Measurements from ENCODE around the gene NUDT12.

The NUDT12 gene

DNA sequence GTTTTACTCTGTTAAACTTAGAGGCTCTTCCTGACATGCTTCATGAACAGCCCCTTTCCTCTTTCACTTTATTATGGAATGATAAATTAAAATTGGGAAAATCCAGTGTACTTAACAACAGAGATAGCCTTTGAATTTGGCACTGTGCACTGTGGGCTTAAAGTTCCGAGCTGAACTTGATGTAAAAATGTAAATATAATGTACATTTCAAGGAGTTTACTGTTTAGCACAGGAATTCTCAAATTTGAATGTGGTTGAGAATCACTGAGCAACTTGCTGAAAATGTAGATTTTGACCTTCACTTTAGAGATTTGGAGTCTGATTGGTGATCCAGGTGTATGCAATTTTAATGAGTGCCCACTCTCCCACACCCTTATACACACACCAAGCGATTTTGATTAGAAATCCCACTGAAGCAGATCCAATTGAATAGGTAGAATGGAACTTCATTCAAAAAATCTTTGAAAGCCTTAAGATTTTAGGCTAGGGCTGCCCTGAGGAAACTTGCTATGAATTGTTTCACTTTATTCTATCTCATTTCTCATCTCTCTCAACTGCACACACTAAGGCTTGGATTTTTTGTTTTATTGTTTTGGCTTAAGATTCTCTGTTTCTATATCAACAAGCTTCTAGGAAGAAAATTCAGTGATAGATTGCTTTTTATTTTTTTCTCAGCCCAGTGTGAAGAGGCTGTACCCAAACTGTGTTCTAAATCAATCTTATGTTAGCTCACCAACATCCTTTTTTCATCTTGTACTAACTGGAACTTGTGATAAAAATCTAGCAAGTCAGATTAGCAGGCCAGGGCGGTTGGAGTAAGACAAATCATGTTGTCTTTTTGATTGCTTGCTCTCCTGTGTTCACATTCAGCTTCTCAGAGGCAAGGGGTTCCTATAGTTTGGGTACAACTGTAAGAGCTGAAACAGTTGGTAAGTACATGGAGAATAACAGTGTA lies 22.9 kb downstream of the NUDT12 start:
- DNase-seq, result no peak

DNA sequence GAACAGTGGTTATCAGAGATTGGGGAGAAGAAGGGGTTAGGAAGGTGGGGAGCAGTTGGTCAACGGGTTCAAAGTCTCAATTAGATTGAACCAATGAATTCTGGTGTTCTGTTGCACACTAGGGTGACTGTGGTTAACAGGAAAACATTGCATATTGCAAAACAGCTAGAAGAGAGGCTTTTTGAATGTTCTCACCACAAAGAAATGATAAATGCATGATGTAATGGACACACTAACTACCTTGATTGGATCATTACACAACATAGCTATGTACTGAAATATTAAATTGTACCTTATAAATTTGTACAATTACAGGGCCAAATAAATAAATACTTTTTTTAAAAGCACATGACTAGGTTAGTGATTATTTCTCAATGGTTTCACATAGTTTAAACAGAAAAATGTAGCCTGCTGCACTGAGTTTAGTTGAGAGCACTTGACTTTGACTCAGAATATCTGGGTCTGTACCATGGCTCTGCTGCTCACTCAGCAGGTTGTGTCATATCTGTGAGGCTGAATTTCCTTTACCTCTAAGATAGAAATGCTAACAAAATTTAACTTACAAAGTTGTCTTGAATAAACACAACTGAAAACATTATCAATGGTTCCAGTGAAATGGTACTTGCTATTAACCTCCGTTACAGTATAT lies 30.4 kb downstream of the NUDT12 start:
- no peak for DNase-seq

DNA sequence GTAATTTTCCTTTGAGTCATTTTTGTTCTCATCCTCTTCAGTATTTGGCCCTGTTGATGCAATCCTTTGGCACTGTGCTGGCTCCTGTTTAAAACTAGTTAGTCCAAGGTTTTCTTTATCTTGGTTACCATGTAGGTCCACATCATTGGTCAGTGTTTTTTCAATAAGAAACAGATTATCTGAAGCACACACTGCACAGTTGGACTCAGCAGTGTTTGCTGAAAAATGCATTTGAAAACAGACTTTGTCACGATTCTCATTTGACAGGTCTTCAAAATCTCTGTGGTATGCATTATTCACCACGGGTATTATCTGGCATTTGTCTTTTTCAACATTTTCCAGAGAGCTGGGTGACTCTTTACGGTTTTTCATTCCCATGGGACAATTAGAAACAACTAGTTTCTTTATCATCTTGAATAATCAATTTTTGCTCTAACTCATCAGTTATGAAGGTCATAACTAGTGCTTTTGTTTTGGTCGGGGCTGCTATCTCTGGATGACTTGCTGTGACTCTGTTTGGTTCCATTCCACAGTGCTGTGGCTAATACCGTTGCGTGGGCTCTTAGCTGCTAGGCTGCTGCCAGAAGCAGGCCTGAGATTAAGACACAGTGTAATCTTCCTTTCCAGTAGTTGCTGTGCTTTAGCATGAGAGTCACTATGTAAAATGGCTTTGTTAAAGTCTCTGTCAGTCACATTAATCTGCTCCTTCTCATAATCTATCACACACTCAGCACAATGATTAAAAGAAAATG lies 36.2 kb downstream of the NUDT12 start:
- DNase-seq, result no peak

DNA sequence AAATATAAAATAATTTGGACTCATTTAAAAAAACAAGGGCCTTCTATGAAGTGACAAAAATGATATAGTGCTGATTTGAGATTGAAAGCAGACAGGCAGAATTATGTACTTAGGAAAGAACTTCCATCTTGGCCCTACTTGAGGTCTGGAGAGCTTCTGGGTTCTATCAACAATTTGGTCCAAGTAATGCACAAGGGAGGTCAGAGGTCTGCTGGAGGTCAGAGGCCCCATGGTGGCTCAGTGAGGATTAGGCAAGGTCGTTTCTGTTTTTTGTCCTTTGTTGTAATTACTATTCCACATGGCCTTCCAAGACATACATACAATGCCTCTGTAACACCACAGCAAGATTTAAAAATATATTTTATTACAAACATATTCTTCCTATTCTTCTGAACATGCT lies 37.2 kb downstream of the NUDT12 start:
- no peak for DNase-seq

DNA sequence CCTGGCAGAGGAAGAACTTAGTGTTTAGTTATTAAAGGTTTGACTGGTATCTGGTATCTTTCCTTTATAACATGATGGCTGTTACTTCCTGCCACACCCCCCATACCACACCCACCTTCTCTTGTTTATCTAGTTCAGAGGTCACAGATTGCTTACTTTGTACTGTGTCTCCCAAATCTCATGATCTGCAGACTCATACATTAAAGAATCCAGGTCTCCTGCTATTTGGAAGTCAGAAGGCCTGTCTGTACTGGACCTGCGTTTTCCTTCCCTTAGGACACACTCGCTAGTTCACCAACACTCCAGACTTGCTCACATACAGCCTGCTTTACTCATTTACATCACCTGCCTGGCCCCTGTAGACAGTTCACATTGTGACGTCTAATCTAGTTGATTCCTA lies 39.3 kb downstream of the NUDT12 start:
- no peak for DNase-seq

DNA sequence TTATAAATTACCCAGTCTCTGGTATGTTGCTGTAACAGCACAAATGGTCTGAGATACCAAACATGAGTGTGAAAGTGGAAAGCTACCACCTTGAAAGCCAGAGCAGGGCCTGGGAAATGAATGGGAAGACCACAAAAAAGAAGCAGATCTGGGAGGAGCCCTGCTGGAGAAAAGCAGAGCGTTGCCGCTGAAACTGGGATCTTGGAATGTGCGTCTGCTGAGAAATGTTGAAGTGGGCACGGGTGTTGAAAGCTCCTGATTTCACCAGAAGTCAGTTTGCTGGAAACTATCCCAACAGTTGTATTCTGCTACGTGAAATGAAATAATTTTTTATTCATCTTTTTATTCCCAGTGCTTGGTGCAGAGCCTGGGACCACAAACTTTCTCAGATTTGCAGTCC lies 40.0 kb downstream of the NUDT12 start:
- no peak for DNase-seq

DNA sequence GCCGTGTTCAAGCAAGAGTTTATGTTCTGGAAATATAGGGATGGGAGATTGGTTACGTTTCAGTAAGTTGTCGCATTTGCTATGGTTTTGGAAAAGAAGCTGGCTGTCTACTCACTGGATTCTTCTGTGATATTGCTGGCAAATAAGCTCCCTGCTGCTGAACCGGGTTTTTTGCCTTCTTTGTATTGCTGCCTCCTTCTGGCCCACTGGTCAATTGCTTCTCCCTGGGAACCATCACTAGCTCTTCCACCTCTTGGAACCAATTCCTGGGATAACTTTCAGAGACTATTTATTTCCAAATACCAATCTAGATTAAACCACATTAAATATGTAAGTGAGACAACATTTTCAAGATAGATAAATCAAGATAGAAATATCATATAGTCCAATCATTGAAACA lies 43.0 kb downstream of the NUDT12 start:
- DNase-seq, result no peak

DNA sequence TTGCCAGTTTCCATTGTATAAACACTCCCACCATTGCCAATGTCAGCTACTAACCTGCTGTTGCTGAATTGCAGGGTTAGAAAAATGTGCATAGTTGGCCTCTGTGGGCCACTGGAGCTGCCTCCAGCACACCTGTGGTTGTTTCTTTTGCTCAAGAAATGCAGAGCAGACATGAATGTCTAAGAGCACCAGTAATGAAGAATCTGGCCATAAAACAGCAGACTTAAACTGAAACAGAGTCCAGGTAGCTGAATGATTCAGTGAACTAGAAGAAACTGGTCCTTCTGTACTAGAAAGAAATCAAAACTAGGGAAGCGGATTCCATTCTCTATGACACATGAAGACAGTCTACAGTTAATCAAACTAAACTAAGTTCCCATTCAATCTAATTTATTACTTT lies 48.2 kb downstream of the NUDT12 start:
- DNase-seq, result no peak

DNA sequence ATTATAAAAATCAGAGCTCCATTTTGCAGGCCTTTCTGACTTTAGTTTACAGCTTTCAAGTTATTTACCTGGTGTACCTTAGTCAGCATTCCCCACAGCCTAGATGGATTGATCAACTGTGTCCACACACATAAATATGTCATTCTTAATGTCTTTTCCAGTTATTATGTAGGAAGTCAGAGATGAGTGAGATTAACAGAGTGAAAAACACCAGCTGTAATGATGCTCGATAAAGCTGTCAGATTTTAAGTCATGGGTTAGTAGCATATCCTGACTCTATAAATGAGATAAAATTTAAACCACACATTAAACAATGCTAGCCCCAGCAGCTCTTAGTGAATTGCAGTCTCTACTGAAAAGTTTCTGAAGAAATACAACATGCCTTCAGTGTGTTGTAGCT lies 48.9 kb downstream of the NUDT12 start:
- no peak for DNase-seq

DNA sequence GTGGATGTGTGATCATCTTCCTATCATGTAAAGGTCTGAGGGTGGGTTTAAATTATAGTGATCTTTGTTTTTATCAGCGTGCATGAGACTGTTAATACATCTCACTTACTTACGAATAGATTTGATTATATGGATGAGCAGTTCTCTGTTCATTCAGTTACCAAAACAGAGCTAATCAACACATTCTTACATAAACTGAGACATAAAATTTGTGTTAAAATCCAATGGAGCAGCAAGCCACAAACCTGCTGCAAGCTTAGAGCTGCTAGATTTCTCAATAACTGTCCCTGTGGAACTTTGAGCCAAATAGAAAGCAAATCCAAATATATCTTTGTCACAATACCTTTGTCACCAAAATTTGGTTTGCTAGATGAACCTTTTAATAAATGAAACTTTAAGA lies 50.1 kb downstream of the NUDT12 start:
- DNase-seq, result no peak

DNA sequence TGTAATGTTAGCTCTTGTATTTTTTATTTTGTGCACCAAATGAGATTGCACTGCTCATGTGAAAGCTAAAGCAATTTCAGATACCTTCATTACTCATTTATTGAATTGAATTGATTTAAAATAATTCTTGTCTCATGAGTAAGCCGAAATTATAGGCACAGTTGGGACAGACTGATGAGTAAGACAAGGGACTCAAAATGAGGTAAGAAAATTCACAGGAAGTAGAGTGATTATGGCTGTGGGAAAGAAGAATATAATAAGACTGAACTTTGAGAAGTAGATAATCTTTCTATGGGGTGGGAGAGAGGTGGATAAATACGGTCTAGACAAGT lies 51.1 kb downstream of the NUDT12 start:
- DNase-seq, result no peak

DNA sequence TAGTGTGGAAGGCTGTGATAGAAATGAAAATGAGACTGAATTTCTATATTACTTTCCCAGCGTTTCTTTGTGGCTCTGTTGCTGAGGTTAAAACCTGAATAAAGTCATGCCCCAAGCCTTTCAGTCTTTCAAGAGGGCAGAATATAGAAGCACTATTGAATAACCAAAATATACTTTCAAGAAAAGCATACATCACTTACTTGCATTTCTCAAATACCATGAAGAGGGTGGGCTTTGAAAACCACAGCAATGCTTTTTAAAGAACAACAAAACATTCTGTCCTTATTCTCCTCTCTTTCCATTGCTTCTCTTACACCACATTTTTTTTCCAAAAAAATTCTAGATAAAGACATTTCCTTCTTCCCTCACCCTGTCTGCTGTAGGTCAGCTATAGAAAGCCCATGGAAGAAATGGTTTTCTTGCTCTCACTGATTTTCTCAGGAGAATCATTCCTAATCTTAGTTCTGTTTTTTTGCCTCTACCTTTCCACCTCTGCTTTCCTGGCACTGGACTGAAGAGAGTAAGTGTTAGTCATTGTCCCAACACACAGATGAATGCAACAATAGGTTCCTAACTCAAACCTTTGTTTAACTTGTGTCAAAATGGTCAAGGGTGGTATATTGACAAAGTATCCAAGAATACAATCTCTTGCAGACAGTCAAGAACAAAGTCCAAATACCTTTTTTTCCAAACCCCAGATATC lies 51.6 kb downstream of the NUDT12 start:
- DNase-seq, result no peak

DNA sequence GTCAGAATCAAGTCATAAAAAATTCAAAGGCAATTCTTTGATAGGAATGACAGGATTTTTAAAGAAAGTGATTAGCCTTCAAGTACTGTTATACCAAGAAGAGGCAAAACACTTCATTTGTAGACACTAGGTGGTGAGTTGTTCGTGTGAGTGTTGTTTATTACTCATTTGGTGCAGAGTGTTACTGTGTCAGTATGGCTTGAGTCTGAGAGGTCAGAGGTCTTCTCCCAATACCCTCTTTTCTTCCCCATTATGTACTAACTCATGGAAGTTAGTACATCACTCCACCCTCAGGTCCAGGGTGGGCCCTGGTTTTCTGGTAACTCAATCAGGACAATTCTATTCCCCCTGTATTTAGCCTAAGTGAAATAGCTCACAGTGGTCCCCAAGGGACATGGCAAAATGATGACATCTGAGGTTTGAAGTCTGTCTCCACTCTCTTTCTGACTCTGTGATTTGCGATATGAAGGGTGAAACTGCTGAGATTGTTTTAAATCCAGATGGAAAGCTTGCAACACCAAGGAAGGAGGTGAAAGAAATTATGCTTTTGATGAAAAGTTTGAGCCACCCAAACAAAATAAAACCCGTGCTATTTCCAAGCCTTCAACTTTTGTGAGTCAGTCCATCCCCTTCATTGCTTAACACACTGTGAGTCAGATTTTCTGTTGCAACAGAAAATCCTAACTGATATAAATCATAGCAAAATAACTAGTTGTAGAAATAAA lies 56.8 kb downstream of the NUDT12 start:
- DNase-seq, result no peak

DNA sequence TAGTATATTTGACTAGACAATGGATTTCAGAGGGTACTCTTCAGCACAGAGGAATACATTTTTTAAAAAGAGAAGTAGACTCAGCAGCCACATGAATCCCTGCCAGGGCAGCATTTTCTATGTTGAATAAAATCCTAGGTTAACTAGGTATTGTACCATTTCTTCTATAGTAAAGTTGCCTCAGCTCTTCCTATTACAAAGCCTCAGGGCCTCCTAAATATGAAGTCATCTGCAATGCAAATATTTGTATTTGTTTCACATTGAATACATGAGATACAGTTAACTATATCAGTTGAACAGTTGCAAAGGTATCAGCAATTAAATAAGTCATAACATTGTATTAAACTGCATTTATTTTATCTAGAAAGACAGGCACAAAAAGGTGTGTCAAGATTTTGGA lies 59.5 kb downstream of the NUDT12 start:
- no peak for DNase-seq

DNA sequence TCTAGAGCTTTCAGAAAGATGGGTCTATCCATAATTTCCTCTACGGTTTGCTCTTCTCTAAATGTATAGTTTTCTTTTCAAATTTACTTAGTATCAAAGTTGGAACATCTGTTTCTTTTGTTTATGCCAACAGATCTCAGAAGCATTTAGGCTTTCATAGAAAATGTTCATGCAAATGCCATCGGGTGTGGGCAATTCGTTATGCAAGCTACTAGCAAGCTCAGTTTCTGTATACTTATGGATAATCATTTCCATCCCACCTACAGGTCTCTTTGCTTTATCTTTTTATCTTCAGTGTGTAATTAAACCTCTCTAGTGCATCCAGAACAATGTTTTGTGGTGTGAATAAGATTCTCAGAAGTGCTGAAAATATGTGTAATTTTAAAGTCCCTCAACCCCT lies 59.9 kb downstream of the NUDT12 start:
- DNase-seq, result no peak
